Measurements from ENCODE around the gene LRRIQ1.
"Not testable (repeated sequence)": the region's sequence is repeated elsewhere in the genome, so short reads cannot be mapped to it uniquely, and the experiment has no call there.

DNA sequence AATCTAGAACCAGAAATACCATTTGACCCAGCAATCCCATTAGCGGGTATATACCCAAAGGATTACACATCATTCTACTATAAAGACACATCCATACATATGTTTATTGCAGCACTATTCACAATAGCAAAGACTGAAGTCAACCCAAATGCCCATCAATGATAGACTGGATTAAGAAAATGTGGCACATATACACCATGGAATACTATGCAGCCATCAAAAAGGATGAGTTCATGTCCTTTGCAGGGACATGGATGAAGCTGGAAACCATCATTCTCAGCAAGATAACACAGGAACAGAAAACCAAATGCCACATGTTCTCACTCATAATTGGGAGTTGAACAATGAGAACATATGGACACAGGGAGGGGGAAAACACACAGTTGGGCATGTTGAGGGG is 188.2 kb downstream of the LRRIQ1 start:
- TF ChIP-seq, protein P1, sequence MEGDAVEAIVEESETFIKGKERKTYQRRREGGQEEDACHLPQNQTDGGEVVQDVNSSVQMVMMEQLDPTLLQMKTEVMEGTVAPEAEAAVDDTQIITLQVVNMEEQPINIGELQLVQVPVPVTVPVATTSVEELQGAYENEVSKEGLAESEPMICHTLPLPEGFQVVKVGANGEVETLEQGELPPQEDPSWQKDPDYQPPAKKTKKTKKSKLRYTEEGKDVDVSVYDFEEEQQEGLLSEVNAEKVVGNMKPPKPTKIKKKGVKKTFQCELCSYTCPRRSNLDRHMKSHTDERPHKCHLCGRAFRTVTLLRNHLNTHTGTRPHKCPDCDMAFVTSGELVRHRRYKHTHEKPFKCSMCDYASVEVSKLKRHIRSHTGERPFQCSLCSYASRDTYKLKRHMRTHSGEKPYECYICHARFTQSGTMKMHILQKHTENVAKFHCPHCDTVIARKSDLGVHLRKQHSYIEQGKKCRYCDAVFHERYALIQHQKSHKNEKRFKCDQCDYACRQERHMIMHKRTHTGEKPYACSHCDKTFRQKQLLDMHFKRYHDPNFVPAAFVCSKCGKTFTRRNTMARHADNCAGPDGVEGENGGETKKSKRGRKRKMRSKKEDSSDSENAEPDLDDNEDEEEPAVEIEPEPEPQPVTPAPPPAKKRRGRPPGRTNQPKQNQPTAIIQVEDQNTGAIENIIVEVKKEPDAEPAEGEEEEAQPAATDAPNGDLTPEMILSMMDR (conservative IDR thresholded peaks at IDR 0.05; ENCODE audit: low read depth, low read length) = not testable (repeated sequence)
- TF ChIP-seq EZH2 (IDR thresholded peaks at IDR 0.05; ENCODE audit: borderline replicate concordance, low read depth, low read length, poor library complexity, severe bottlenecking) = not testable (repeated sequence)
